ENCODE data around the gene SPECC1L.
"Not testable (repeated sequence)": the region's sequence is repeated elsewhere in the genome, so short reads cannot be mapped to it uniquely, and the experiment has no call there.

SPECC1L gene

DNA sequence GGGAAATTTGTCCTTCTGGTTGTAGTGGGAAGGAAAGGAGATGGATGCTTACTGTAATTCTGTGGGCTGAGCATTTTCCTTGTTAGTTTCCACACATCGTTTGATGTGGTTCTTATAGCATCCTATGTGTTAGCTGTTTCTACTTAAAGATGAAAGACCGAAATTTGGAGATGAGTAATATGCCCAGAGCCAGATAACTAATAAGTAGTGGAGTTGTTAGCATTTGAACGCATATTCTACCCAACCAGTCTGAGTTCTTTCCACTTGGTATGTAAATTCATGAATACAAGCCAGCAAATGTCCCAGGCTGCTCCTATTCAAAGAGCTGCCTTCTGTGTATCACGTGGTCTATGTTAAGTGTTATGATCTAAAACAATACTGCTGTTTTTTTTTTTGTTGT is 14.6 kb downstream of the SPECC1L start:
- DNase-seq, result no peak

DNA sequence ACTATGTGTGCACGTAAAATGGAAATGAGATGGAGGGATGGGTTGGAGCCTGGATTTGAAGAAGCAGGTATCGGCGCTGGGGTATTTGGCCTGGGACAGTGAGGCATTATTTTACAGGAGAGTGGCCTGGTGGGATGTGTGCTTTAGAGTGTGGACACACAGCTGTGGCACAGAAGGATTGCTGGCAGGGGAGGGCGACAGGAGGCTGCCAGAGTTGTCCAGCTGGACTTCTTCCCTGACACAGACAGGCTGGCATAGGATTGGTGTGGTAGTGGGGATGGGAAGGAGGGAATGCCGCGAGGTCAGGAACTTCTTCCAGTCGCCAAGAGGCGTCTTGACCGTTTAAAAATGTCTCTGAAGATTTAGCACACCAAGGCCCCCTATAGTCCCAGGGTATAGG is 16.6 kb downstream of the SPECC1L start:
- DNase-seq, result not testable (repeated sequence)

DNA sequence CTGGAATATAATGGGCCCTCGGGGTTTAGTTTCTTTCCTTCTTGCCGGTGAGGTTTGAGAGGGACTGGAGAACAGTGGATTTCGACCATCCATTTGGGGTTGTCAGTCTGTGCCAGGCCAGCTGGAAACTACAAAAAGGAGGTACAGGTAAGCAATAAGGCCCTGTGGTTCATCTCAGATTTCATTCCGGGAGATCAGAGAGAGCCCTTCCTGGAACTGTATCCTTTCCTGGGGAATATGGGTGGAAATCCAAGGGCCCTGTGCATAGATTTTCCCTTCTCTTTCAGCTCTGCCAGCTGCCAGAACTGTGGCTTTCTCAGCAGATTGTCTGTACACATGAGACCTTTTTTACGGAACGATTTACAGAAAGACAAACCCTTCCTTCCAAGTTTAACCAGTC is 17.2 kb downstream of the SPECC1L start:
- DNase-seq, result not testable (repeated sequence)

DNA sequence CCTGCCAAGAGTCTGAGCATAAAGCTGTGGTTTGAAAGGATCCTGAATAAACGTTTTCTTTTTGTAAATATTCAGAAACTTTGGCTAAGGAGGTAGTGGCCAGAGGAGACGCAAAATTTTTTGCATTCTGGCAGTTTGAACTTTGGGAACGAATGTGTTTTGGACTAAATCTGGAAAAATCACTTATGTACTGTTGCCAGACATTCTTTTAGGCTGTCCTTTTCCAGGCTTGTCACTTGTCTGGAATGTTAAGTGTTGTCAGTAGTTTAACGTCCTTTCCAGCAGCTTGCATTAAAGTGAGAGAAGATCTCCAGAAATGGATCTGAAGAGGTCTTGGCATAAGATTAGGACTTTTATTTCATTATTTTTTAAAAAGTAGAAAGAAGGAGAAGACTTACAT is 18.5 kb downstream of the SPECC1L start:
- DNase-seq, result no peak

DNA sequence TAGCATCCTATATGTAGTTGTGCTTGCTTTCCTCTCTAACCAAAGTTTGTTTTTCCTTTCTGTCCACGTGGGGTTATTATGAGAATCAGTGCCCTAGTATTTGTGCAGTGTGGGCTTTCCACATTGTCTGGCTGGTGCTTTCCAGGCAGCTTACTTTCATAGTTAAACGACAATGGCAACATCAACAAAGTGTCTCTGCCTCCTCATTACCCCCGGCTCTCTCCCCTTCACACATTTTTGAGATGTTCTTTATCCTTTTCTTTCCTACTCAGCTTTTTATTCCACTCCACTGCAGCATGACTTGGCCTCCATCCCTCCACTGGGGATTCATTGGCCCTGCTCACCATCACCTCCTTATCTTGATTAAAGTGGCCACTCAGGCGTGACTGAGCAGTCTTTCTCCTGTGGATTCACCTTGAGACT is 19.1 kb downstream of the SPECC1L start:
- no peak for DNase-seq

DNA sequence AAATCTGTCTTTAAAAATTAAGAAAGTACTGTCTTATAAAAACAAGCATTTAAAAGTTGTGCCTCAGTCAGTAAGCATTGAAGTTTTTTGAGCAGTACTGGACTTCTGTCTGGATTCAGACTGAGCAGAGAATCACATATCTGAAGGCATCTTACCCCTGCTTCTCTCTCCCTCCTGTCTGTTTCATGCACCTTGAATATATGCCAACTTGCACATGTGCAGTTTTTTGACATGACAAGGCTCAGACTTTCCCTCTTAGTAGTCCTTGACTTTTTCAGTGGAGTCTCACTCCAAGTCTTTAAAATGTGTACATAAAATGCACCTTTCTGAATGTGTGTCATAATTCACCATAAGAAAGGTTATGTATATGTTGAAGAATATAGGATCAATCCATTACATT is 19.8 kb downstream of the SPECC1L start:
- DNase-seq, result no peak

DNA sequence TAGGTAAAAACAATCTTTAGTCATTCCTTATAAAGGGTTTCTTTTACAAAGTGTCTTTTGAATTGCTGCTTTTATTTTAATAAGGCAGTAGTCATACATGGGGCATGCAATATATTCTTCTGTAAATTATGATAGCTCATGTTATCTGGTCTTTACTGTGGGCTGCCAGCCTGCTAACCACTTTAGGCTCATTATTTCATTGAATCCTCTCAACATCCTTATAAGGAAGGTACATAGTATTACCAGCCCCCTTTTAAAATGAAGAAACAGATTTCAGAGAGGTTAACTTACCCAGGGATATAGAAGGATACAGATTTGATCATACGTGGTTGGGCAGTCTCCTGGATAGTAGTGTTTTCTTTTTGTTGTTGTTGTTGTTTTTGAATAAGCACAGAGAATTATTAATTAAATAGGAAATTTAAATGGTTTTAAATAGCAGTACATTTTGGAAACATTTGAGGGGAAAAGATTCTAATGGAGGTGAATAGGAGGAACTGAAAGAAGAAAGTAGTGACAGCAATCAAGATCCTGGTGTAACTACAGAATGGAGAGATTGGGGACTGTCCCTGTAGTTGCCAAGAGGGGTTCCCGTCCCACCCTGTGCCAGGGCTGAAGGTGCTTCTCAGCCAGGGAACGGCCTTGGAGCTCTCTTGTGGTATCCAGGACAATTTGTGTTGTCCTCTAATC is 21.0 kb downstream of the SPECC1L start:
- peak; percentile 52 for DNase-seq

DNA sequence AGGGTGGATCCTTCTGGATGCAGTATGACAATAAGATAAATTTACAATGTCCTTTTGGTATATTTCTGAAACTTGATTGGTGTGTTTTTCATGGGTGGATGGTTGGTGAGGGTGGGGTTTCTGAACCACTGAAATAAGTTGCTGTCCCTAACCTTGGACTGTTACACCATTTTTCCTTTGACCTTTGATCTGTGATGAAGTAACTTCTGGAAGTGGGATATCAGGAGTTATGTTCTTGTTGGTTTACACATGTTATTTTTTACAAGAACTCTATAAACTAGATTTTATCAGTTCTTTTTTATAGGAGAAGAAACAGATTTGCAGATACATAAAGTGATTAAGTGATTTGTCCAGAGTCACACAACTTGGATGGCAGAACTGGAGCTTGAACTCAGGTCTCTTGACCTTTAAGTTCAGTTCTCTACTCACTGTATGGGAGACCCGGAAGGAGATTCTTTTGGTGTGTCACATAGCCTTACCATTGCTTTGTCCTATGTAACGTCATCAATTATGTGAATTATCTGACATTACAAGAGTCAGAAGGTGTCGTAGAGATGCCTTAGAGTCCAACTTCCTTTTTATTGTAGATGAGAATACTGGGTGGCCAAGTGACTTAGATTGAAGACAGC is 21.7 kb downstream of the SPECC1L start:
- DNase-seq, result not testable (repeated sequence)

DNA sequence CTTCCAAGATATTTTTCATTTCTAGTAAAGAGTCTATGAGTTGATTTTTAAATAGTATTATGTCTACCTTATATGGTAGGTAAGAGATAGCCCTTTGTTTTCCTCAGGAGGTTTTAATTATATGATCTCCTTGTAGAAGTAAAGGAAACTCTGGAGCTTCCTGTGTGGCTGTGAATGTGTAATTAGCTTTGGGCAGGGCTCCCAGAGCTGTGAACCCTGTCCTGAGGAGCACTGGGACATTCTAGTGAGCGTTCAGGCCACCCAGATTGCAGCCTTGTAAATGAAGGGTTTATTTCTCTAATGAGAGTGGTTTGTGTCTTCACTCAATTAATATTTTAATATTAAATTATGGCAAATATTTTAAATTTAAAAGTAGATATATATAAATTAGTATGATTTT is 24.3 kb downstream of the SPECC1L start:
- not testable (repeated sequence) for DNase-seq

DNA sequence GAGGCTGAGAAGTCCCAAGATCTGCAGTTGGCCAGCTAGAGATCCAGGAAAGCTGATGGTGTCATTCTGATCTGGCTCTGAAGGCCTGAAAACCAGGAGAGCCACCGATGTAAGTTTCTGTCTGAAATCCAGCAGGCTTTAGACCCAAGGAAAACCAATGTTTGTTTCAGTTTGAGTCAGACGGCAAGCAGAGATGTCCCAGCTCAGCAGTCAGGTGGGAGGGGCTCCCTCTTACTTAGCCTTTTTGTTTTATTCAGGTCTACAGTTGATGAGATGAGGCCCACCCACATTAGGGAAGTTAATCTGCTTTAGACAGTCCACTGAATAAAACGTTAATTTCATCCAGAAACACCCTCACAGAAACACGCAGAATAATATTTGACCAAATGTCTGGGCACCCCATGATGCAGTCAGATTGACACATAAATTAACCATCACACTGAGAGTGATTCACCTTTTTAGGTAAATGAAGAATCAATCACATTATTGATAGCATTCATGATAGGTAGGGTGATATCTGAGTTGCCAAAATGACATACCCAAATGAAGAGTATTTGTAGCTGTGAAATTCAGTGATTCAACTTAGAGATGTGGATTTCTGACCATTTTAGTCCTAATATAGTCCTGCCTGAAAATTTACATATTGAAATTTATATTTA is 28.0 kb downstream of the SPECC1L start:
- not testable (repeated sequence) for DNase-seq

DNA sequence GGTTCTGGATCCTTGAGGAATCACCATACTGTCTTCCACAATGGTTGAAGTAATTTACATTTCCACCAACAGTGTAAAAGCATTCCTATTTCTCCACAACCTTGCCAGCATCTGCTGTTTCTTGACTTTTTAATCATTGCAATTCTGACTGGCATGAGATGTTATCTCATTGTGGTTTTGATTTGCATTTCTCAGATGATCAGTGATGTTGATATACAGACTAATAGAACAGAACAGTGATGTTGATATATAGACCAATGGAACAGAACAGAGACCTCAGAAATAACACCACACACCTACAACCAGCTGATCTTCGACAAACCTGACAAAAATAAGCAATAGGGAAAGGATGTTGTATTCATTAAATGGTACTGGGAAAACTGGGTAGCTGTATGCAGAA is 29.9 kb downstream of the SPECC1L start:
- not testable (repeated sequence) for DNase-seq

DNA sequence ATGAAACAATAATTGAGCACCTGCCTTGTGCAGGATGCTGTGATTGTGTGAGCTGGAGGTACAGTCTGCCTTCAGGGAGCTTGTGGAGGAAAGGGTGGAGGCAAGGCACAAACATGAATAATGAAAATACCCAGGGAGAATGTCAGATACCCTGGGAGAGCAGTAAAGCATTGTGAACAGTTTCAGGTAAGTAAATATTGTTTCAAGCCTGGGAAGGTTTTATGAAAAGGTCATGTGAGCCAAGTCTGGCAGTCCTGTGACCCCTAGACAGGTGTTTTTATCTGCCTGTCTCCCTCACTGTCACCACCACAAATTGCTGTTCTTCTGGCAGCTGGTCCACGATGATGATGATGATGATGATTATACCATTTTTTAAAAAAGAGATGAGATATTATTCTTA is 32.0 kb downstream of the SPECC1L start:
- no peak for DNase-seq

DNA sequence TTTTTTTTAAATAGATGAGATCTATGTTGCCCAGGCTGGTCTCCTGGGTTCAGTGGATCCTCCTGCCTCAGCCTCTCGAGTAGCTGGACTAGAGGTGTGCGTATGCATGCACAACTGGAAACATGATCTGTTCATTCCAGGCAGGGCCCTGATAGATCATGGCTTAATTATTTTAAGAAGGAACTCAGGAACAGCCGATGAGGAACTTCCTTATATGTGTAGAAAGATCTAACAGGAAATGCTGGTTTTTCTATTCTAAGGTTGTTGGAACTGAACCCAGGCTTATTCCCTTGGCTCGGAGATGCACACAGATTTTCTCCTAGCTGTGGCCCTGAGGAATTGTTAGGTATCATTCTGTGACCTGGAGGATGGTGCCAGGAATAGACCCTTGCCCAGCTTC is 32.4 kb downstream of the SPECC1L start:
- DNase-seq, result peak; percentile 41

DNA sequence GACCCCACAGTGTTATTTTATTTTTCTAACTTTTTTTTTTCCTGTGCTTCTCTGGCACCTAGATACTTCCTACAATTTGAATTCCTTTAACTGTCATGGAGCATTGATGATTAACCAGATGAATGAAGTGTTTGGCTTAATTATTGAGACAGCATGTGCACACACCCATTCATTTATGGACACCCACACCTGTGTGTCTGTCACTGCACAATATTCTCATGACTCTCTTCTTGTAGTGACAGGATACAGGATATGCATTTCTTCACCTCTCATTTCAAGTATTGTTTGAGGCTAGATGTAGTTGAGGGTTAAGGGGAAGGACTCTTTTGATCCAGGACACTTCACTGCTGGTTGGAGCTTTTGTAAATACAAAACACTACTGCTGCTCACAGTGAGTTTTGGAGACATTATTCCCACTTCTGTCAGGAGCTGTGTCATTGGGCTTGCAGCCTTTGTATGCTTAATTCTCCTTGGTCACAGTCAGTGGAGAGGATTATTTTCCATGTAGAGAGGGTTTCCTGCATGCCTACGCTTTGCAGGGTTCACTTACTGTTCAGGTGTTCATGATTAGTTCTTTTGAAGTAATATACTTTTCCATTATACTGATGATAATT is 33.5 kb downstream of the SPECC1L start:
- DNase-seq, result no peak

DNA sequence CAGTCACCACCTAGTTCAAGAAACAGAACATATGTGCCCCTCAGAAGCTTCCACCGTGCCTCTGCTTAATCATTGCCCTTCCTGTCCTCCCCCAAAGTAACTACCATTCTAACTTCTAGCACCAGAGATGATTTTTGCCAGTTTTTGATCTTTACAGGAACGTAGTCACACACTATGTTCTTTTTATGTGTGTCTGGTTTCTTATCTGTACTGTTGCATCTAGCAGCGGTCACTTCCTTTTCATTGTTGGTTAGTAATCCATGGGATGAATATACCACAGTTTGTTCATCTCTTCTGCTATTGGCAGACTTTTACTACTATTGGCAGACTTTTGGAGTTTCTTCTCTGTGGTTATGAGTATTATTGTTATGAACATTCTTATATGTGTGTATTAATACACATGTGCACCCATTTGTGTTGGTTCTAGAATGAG is 34.6 kb downstream of the SPECC1L start:
- DNase-seq, result peak; percentile 92

DNA sequence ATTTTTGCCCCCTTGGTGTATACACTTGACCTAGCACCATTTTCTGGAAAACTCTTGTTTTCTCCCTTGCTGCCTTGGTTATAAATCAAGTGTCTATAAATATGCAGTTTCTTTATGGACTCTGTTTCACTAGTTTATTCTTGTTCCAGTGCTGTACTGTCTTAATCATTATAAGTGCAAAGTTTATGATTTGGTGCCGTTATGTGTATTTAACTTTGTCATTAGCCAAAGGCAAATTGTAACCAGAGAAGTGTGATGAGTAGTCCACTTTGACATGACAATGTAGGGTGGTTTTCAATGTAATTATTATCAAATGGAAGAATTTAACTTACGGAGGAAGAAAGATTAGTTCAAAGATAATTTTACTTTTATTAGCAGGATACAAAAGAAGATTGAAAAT is 40.3 kb downstream of the SPECC1L start:
- no peak for DNase-seq

DNA sequence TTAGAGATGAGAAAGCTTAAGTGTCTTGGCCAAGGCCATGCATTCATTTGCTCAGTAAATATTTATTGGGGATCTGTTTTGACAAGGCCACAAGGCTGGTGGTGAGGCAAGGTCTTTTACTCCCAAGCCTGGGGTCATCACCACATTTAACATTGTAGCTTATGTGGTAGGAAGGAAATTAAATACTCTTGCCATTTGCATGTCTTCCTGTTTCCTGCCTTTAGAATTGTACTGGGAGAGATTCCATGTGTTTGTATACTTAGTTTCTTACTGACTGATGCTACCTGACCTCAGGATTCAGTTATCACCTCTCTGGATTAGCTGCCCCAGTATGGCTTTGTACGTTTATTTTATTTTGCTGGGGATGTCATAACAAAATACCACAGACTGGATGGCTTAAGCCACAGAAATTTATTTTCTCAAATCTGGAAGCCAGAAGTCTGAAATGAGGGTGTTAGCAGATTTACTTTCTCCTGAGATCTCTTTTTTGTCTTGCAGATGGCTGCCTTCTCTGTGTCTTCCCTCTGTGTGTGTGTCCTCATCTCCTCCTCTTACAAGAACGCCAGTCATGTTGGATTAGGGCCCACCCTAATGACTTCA is 44.8 kb downstream of the SPECC1L start:
- no peak for DNase-seq

DNA sequence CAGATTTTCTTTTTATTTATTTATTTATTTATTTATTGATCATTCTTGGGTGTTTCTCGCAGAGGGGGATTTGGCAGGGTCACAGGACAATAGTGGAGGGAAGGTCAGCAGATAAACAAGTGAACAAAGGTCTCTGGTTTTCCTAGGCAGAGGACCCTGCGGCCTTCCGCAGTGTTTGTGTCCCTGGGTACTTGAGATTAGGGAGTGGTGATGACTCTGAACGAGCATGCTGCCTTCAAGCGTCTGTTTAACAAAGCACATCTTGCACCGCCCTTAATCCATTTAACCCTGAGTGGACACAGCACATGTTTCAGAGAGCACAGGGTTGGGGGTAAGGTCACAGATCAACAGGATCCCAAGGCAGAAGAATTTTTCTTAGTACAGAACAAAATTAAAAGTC is 45.6 kb downstream of the SPECC1L start:
- not testable (repeated sequence) for DNase-seq

DNA sequence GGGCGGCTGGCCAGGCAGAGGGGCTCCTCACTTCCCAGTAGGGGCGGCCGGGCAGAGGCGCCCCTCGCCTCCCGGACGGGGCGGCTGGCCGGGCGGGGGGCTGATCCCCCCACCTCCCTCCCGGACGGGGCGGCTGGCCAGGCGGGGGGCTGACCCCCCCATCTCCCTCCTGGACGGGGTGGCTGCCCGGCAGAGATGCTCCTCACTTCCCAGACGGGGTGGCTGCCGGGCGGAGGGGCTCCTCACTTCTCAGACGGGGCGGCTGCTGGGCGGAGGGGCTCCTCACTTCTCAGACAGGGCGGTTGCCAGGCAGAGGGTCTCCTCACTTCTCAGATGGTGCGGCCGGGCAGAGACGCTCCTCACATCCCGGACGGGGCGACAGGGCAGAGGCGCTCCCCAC is 46.9 kb downstream of the SPECC1L start:
- DNase-seq, result not testable (repeated sequence)

DNA sequence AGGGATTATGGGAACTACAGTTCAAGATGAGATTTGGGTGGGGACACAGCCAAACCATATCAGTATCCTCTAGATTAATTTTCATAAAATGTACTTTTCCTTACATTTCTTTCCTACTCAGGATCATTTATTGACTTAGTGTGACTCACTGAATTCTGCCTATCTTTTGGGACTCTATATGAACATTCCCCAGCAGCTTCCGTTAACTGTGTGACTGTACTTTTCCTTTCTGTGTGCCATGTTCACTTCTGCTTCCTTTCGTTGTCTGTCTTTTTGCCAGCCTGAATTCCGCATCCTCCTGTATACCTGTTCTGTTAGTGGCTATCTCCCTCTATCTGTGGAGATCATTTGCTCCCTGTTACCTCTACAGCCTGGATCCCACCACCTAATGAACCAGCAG is 48.8 kb downstream of the SPECC1L start:
- DNase-seq, result no peak

DNA sequence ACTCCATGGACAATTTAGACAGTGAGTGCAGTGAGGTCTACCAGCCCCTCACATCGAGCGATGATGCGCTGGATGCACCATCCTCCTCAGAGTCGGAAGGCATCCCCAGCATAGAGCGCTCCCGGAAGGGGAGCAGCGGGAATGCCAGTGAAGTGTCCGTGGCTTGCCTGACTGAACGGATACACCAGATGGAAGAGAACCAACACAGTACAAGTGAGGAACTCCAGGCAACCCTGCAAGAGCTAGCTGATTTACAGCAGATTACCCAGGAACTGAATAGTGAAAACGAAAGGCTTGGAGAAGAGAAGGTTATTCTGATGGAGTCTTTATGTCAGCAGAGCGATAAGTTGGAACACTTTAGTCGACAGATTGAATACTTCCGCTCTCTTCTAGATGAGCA is 51.4 kb downstream of the SPECC1L start:
- DNase-seq, result no peak

DNA sequence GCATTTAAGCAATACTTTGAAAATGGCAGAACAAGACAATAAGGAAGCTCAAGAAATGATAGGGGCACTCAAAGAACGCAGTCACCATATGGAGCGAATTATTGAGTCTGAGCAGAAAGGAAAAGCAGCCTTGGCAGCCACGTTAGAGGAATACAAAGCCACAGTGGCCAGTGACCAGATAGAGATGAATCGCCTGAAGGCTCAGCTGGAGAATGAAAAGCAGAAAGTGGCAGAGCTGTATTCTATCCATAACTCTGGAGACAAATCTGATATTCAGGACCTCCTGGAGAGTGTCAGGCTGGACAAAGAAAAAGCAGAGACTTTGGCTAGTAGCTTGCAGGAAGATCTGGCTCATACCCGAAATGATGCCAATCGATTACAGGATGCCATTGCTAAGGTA is 51.9 kb downstream of the SPECC1L start:
- DNase-seq, result no peak

DNA sequence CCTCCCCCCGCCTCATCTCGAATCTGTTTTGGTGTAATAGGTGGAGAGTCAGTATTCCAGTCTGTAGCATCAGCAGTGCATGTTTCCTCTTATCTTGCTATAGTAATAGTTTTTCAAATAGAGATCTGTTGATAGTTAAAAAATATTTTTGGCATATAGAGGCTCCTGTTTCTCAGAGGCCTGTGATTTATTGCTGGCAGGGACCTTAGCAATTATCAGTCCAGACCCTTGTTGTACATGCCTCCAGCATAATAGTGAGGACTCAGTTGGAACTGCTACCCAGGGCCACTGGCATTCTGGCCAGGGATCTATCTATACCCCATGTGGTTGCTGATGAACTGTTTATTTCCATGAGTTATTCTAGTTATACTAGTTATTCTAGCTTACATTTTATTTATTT is 52.6 kb downstream of the SPECC1L start:
- DNase-seq, result no peak
